SIG-M5 treated with dmso at 0.1 percent for 504 hours (cell line): ENCODE data around the gene LRBA.
"Not testable (repeated sequence)": the region's sequence is repeated elsewhere in the genome, so short reads cannot be mapped to it uniquely, and the experiment has no call there.

Experiments
- DNase-seq: peaks from one replicate; lab custom pipeline; 2025; ENCODE audit not compliant: unreplicated experiment; lab: John Stamatoyannopoulos, UW

Gene LRBA

GRCh38 chr4:150439451-150439933 lies 575.6 kb downstream of the LRBA start:
- no peak for DNase-seq

GRCh38 chr4:150436598-150437370 lies 578.3 kb downstream of the LRBA start:
- DNase-seq = no peak

GRCh38 chr4:150431221-150431620 lies 583.9 kb downstream of the LRBA start:
- DNase-seq = no peak

GRCh38 chr4:150425161-150425560 lies 589.9 kb downstream of the LRBA start:
- DNase-seq = no peak

- no peak for DNase-seq
Observed at GRCh38 chr4:150423503-150423902, 591.6 kb downstream of the LRBA start.

GRCh38 chr4:150423074-150423473 lies 592.0 kb downstream of the LRBA start:
- DNase-seq = no peak

GRCh38 chr4:150421612-150422011 lies 593.5 kb downstream of the LRBA start:
- DNase-seq = no peak

GRCh38 chr4:150419939-150420338 lies 595.1 kb downstream of the LRBA start:
- DNase-seq = no peak

- no peak for DNase-seq
Observed at GRCh38 chr4:150418757-150419410, 596.2 kb downstream of the LRBA start.

- DNase-seq = no peak
Observed at GRCh38 chr4:150415213-150415612, 599.9 kb downstream of the LRBA start.

GRCh38 chr4:150411520-150411919 lies 603.6 kb downstream of the LRBA start:
- no peak for DNase-seq

GRCh38 chr4:150402871-150403272 lies 612.2 kb downstream of the LRBA start:
- DNase-seq = no peak

GRCh38 chr4:150401083-150401687 lies 613.9 kb downstream of the LRBA start:
- DNase-seq = no peak

GRCh38 chr4:150395872-150396271 lies 619.2 kb downstream of the LRBA start:
- DNase-seq = no peak

GRCh38 chr4:150394046-150394445 lies 621.0 kb downstream of the LRBA start:
- DNase-seq = no peak

GRCh38 chr4:150391052-150391451 lies 624.0 kb downstream of the LRBA start:
- DNase-seq = no peak

- no peak for DNase-seq
Observed at GRCh38 chr4:150390531-150390910, 624.6 kb downstream of the LRBA start.

- DNase-seq = no peak
Observed at GRCh38 chr4:150389896-150390530, 625.1 kb downstream of the LRBA start.

GRCh38 chr4:150387981-150388380 lies 627.1 kb downstream of the LRBA start:
- peak; percentile 16 for DNase-seq

GRCh38 chr4:150386415-150386814 lies 628.7 kb downstream of the LRBA start:
- DNase-seq = not testable (repeated sequence)

GRCh38 chr4:150385606-150386005 lies 629.5 kb downstream of the LRBA start:
- DNase-seq = no peak

GRCh38 chr4:150384249-150384648 lies 630.8 kb downstream of the LRBA start:
- DNase-seq = no peak
